ENCODE data around the gene ATXN10. TPM values are rescaled to one million over a fixed set of nuclear protein-coding genes. Genes with fewer than 3 reads are reported as not detected.

ATXN10 gene
- total and polyA plus RNA-seq, 2 of the 8 experiments (the other 6 are each of a cell fraction or from before 2014, with no cell fraction given) = 134 to 210 TPM

GRCh38 chr22:45812910-45813309, 141.3 kb downstream of the ATXN10 start (continued):
- TF ChIP-seq SRF (IDR thresholded peaks at IDR 0.05; ENCODE audit: low read depth, low read length) (no peak), JUND (IDR thresholded peaks at IDR 0.05; ENCODE audit: low read length) (no peak), SUZ12 (IDR thresholded peaks at IDR 0.05; ENCODE audit: low read length) (no peak), ASH2L (IDR thresholded peaks at IDR 0.05; ENCODE audit: low read length) (no peak), EGR1 (IDR thresholded peaks at IDR 0.05; ENCODE audit: borderline replicate concordance, low read depth, low read length) (no peak), SIRT6 (IDR thresholded peaks at IDR 0.05; ENCODE audit: low read length) (no peak), EP300 (IDR thresholded peaks at IDR 0.05; ENCODE audit: borderline replicate concordance in 1 of 2, low read depth in 2 of 2, low read length in 2 of 2) (no peak), SP4 (IDR thresholded peaks at IDR 0.05; ENCODE audit: low read length) (no peak), SP1 (IDR thresholded peaks at IDR 0.05; ENCODE audit: low read depth, low read length) (no peak), SIX5 (IDR thresholded peaks at IDR 0.05; ENCODE audit: low read depth, low read length) (no peak)

Measured in H1 (cell line).